Measurements from ENCODE around the gene CSGALNACT2.

DNA sequence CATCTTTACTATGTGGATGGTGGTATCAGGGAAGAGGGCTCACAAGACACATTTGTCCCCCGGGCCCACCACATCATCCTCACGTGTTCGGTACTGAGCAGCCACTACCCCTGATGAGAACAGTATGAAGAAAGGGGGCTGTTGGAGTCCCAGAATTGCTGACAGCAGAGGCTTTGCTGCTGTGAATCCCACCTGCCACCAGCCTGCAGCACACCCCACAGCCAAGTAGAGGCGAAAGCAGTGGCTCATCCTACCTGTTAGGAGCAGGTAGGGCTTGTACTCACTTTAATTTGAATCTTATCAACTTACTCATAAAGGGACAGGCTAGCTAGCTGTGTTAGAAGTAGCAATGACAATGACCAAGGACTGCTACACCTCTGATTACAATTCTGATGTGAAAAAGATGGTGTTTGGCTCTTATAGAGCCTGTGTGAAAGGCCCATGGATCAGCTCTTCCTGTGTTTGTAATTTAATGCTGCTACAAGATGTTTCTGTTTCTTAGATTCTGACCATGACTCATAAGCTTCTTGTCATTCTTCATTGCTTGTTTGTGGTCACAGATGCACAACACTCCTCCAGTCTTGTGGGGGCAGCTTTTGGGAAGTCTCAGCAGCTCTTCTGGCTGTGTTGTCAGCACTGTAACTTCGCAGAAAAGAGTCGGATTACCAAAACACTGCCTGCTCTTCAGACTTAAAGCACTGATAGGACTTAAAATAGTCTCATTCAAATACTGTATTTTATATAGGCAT lies 9.1 kb upstream of the CSGALNACT2 start:
- TF ChIP-seq, protein P1, sequence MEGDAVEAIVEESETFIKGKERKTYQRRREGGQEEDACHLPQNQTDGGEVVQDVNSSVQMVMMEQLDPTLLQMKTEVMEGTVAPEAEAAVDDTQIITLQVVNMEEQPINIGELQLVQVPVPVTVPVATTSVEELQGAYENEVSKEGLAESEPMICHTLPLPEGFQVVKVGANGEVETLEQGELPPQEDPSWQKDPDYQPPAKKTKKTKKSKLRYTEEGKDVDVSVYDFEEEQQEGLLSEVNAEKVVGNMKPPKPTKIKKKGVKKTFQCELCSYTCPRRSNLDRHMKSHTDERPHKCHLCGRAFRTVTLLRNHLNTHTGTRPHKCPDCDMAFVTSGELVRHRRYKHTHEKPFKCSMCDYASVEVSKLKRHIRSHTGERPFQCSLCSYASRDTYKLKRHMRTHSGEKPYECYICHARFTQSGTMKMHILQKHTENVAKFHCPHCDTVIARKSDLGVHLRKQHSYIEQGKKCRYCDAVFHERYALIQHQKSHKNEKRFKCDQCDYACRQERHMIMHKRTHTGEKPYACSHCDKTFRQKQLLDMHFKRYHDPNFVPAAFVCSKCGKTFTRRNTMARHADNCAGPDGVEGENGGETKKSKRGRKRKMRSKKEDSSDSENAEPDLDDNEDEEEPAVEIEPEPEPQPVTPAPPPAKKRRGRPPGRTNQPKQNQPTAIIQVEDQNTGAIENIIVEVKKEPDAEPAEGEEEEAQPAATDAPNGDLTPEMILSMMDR (IDR thresholded peaks at IDR 0.05), result no peak
- TF ChIP-seq POLR2AphosphoS5 (IDR thresholded peaks at IDR 0.05; ENCODE audit: low read depth, low read length) (no peak), SIN3A (IDR thresholded peaks at IDR 0.05; ENCODE audit: borderline replicate concordance, insufficient read depth, low read depth, low read length) (no peak)

Data from Panc1 (cell line).